CD14-positive monocyte (primary cell): Measurements from ENCODE around the gene AIRE. TPM values are rescaled to one million over a fixed set of nuclear protein-coding genes. Genes with fewer than 3 reads are reported as not detected.

Experiments used
- DNase-seq, 3 donors: peaks; one replicate each; pipeline ENCODE4 v3.0.0-alpha.2; 2011 to 2022
- H2AFZ ChIP-seq: 2 replicates; pipeline ENCODE4 v1.6.0; 2012; ENCODE audit warnings: mild to moderate bottlenecking, low read depth, low read length, inconsistent platforms; ENCODE audit not compliant: insufficient read depth, poor library complexity, severe bottlenecking
- H3K27ac ChIP-seq, 2 donors: 1 replicate in 1 of 2; 2 replicates in 1 of 2; pipeline ENCODE4 v1.5.1; 2012 to 2013; ENCODE audit warnings: low read length in 2 of 2, control low read depth in 1 of 2, inconsistent platforms in 1 of 2, low read depth in 1 of 2, mild to moderate bottlenecking in 1 of 2
- H3K27me3 ChIP-seq, 2 donors: one replicate each; pipeline versions ENCODE4 v1.6.0 to v1.6.1; 2011 to 2013; ENCODE audit warnings: low read length in 2 of 2; ENCODE audit not compliant: control insufficient read depth in 2 of 2, insufficient read depth in 2 of 2
- H3K36me3 ChIP-seq, 2 donors: replicated peaks in 1 of 2; 1 replicate in 1 of 2; 2 replicates in 1 of 2; pipeline versions ENCODE4 v1.5.1 to v1.6.1; 2012 to 2013; ENCODE audit warnings: low read length in 2 of 2, control low read depth in 1 of 2, inconsistent platforms in 1 of 2, mild to moderate bottlenecking in 1 of 2; ENCODE audit not compliant: insufficient read depth in 2 of 2, control insufficient read depth in 1 of 2
- H3K4me1 ChIP-seq, 2 donors: 1 replicate in 1 of 2; 2 replicates in 1 of 2; pipeline versions ENCODE4 v1.5.1 to v1.6.1; 2012 to 2013; ENCODE audit warnings: low read length in 2 of 2, control low read depth in 1 of 2, inconsistent platforms in 1 of 2, mild to moderate bottlenecking in 1 of 2, moderate library complexity in 1 of 2; ENCODE audit not compliant: insufficient read depth in 2 of 2, control insufficient read depth in 1 of 2
- H3K4me2 ChIP-seq: replicated peaks from 2 replicates; pipeline ENCODE3; 2012; ENCODE audit warnings: low read length, moderate library complexity, mild to moderate bottlenecking; ENCODE audit not compliant: poor library complexity, severe bottlenecking; ENCODE audit errors: extremely low read depth
- H3K4me3 ChIP-seq, 3 experiments: fragments of 200-600 bp in 1 of 3; sonication (generic) in 1 of 3; replicated peaks in 1 of 3; 1 replicate in 2 of 3; 2 replicates in 1 of 3; pipeline ENCODE4 v1.5.1; 2011 to 2013; ENCODE audit warnings: low read length in 3 of 3, mild to moderate bottlenecking in 3 of 3, control low read depth in 2 of 3, low read depth in 2 of 3, inconsistent platforms in 1 of 3, moderate library complexity in 1 of 3
- H3K79me2 ChIP-seq: 2 replicates; pipeline ENCODE4 v1.6.0; 2012; ENCODE audit warnings: mild to moderate bottlenecking, control low read depth, inconsistent platforms, low read length, moderate library complexity; ENCODE audit not compliant: insufficient read depth
- H3K9ac ChIP-seq: 2 replicates; pipeline ENCODE4 v1.6.0; 2017; ENCODE audit warnings: low read length, mild to moderate bottlenecking; ENCODE audit not compliant: insufficient read depth, poor library complexity, severe bottlenecking
- H3K9me3 ChIP-seq, 2 donors: replicated peaks in 1 of 2; 1 replicate in 1 of 2; 2 replicates in 1 of 2; pipeline versions ENCODE4 v1.5.1 to v1.6.1; 2012 to 2013; ENCODE audit warnings: low read length in 2 of 2, control low read depth in 1 of 2; ENCODE audit not compliant: control insufficient read depth in 1 of 2, insufficient read depth in 1 of 2
- H4K20me1 ChIP-seq: 2 replicates; pipeline ENCODE4 v1.6.0; 2012; ENCODE audit warnings: mild to moderate bottlenecking, low read length, control low read depth, moderate library complexity; ENCODE audit not compliant: insufficient read depth
- H3K27ac Mint-ChIP-seq, 7 donors: one replicate each; pipeline ENCODE4 v1.8.0; 2020; ENCODE audit warnings: mild to moderate bottlenecking in 7 of 7, mixed read lengths in 7 of 7, moderate library complexity in 6 of 7, inconsistent platforms in 2 of 7
- H3K27me3 Mint-ChIP-seq, 3 donors: one replicate each; pipeline ENCODE4 v1.8.0; 2021 to 2022; ENCODE audit warnings: low read depth in 3 of 3, mild to moderate bottlenecking in 3 of 3, mixed read lengths in 3 of 3, moderate library complexity in 3 of 3, inconsistent platforms in 1 of 3
- H3K36me3 Mint-ChIP-seq, 2 donors: one replicate each; pipeline ENCODE4 v1.8.0; 2020; ENCODE audit warnings: mixed read lengths in 2 of 2, inconsistent platforms in 1 of 2, mild to moderate bottlenecking in 1 of 2
- H3K4me1 Mint-ChIP-seq: one replicate; pipeline ENCODE4 v1.8.0; 2020; ENCODE audit warnings: mild to moderate bottlenecking, mixed read lengths
- H3K4me3 Mint-ChIP-seq, 2 donors: one replicate each; pipeline ENCODE4 v1.8.0; 2020; ENCODE audit warnings: mild to moderate bottlenecking in 2 of 2, mixed read lengths in 2 of 2, moderate library complexity in 1 of 2
- H3K9me3 Mint-ChIP-seq, 7 donors: one replicate each; pipeline ENCODE4 v1.8.0; 2020 to 2022; ENCODE audit warnings: mixed read lengths in 7 of 7, mild to moderate bottlenecking in 6 of 7, moderate library complexity in 6 of 7, inconsistent platforms in 2 of 7
- CTCF ChIP-seq: fragments of 200-600 bp; IDR thresholded peaks from one replicate; pipeline ENCODE4 v1.8.0; 2022; ENCODE audit warnings: antibody characterized with exemption, mild to moderate bottlenecking
- WGBS: methylation state at CpG from one replicate; pipeline ENCODE4 v1.1.5; 2013; ENCODE audit warnings: missing lambda C conversion rate; ENCODE audit not compliant: insufficient coverage; 5-methylcytosine and 5-hydroxymethylcytosine counted together
- intact Hi-C, 2 donors: fragments of 100-400 bp; cut with micrococcal nuclease; formaldehyde crosslinking; loops; one replicate each; pipeline versions ENCODE4 v1.15.0 to v1.15.1; 2023
- polyA plus RNA-seq, 3 donors: library from polyadenylated mRNA; depleted of rRNA in 1 of 3; unstranded in 2 of 3; stranded (reverse) in 1 of 3; fragments of 300-500 nt in 2 of 3; fragments of >200 nt in 1 of 3; fragmentation: Illumina TruSeq in 2 of 3; gene quantifications; 1 replicate in 2 of 3; 2 replicates in 1 of 3; pipeline ENCODE4 v1.2.3, GENCODE V29; 2012 to 2021

The AIRE gene
- polyA plus RNA-seq, 3 donors: not detected

- H4K20me1 ChIP-seq: peaks cover 16% of the 10 kb centered on the region
- 90% methylated on average over 12 of the region's 13 CpGs for WGBS
- H3K27me3 ChIP-seq: peaks cover 0 to 2% of the 10 kb centered on the region in 2 donors
- H3K27ac ChIP-seq: no peak overlapping the region
- no peaks in the 10 kb centered on the region for H3K9me3 ChIP-seq
- no peak overlapping the region for H3K9ac ChIP-seq
- Mint-ChIP-seq H3K27me3 (peaks cover 2 to 11% (median 4%) of the 10 kb centered on the region in 3 donors), H3K27ac (no peak overlapping the region), H3K4me3 (no peak overlapping the region), H3K4me1 (peaks cover 30% of the 10 kb centered on the region), H3K9me3 (peaks cover 0 to 1% (median 0%) of the 10 kb centered on the region in 7 donors), H3K36me3 (no peaks in the 10 kb centered on the region)
- no peaks in the 10 kb centered on the region for H3K36me3 ChIP-seq
- DNase-seq: no peak
- no peak overlapping the region for H3K4me3 ChIP-seq
- H3K79me2 ChIP-seq: peaks cover 18% of the 10 kb centered on the region
- intact Hi-C loops: no loop called here
- no peak overlapping the region for H2AFZ ChIP-seq
- TF ChIP-seq CTCF: no peak
- peaks cover 31 to 39% of the 10 kb centered on the region in 2 donors for H3K4me1 ChIP-seq
- no peak overlapping the region for H3K4me2 ChIP-seq
Measured at GRCh38 chr21:44296916-44297315, 11.2 kb downstream of the AIRE start.

DNA sequence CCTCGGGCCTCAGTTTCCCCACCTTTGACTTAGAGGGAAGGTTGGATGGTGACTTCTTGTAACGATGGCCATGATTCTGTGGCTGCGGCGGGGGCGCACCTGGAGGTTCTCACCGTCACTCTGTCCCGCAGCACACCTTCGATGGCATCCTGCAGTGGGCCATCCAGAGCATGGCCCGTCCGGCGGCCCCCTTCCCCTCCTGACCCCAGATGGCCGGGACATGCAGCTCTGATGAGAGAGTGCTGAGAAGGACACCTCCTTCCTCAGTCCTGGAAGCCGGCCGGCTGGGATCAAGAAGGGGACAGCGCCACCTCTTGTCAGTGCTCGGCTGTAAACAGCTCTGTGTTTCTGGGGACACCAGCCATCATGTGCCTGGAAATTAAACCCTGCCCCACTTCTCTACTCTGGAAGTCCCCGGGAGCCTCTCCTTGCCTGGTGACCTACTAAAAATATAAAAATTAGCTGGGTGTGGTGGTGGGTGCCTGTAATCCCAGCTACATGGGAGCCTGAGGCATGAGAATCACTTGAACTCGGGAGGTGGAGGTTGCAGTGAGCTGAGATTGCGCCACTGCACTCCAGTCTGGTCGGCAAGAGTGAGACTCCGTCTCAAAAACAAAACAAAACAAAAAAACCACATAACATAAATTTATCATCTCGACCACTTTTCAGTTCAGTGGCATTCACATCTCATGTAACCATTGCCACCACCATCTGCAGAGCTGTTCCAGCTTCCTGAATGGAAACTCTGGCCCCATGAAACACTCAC is 12.0 kb downstream of the AIRE start:
- H3K36me3 Mint-ChIP-seq: no peaks in the 10 kb centered on the region

More for the DNA sequence above, 12.0 kb downstream of the AIRE start:
- peaks cover 0 to 2% of the 10 kb centered on the region in 2 donors for H3K27me3 ChIP-seq
- Mint-ChIP-seq H3K27ac (peak overlapping the region; percentile 54 to 92 (median 77)), H3K4me1 (peaks cover 38% of the 10 kb centered on the region), H3K27me3 (peaks cover 2 to 11% (median 4%) of the 10 kb centered on the region in 3 donors), H3K9me3 (no peaks in the 10 kb centered on the region), H3K4me3 (peak overlapping the region; percentile 66 to 76)
- H3K27ac ChIP-seq: peak overlapping the region; percentile 13 to 51
- H3K4me1 ChIP-seq: peaks cover 37 to 47% of the 10 kb centered on the region in 2 donors
- H2AFZ ChIP-seq: peak overlapping the region; percentile 56
- no peak overlapping the region for H3K9ac ChIP-seq
- peak; percentile 85 for TF ChIP-seq CTCF
- peak overlapping the region; percentile 59 for H3K4me2 ChIP-seq
- no peaks in the 10 kb centered on the region for H3K36me3 ChIP-seq
- WGBS: 32% methylated on average over 13 of the region's 22 CpGs
- intact Hi-C loops: no loop called here
- H3K9me3 ChIP-seq: no peaks in the 10 kb centered on the region
- peak overlapping the region in 1 of 3 experiments; percentile 47 for H3K4me3 ChIP-seq
- H4K20me1 ChIP-seq: peaks cover 24% of the 10 kb centered on the region
- DNase-seq: peak; percentile 78 to 88 (median 81)
- H3K79me2 ChIP-seq: peaks cover 26% of the 10 kb centered on the region
